ENCODE measurements around the gene PRKACB.

DNA sequence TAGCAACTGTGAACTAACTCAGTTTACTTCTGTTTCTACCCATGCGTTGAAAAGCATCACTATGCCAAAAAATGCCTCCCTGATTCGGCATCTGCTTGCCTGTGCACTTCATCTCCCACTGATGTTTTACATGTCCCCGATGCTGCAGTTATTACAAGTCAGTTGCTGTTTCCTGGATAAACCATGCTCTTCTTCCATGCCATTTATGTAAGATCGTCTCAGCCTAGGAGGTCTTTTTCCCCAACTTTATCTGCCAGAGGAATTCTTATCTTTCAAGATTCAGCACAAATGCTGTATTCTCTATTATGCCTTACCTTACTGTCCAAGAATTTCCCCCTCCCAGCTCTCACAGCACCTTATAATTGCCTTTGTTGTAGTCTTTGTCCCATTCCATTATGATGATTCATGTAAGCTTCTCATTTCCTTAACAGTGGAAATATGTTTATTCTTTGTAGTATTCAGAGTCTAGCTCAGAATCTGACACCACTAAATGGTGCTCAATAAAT, 30.0 kb downstream of the PRKACB start:
- TF ChIP-seq, protein P1, sequence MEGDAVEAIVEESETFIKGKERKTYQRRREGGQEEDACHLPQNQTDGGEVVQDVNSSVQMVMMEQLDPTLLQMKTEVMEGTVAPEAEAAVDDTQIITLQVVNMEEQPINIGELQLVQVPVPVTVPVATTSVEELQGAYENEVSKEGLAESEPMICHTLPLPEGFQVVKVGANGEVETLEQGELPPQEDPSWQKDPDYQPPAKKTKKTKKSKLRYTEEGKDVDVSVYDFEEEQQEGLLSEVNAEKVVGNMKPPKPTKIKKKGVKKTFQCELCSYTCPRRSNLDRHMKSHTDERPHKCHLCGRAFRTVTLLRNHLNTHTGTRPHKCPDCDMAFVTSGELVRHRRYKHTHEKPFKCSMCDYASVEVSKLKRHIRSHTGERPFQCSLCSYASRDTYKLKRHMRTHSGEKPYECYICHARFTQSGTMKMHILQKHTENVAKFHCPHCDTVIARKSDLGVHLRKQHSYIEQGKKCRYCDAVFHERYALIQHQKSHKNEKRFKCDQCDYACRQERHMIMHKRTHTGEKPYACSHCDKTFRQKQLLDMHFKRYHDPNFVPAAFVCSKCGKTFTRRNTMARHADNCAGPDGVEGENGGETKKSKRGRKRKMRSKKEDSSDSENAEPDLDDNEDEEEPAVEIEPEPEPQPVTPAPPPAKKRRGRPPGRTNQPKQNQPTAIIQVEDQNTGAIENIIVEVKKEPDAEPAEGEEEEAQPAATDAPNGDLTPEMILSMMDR (IDR thresholded peaks at IDR 0.05; ENCODE audit: insufficient read depth, low read depth, low read length): no peak
- TF ChIP-seq EZH2 (IDR thresholded peaks at IDR 0.05; ENCODE audit: insufficient read depth, low read length): no peak
